Activated T-cell treated with anti-CD3 and anti-CD28 coated beads for 4 hours (primary cell): Measurements from ENCODE around the gene BFAR.
"Not testable (repeated sequence)": the region's sequence is repeated elsewhere in the genome, so short reads cannot be mapped to it uniquely, and the experiment has no call there.

Experiments used
- DNase-seq: peaks from one replicate; pipeline ENCODE4 v3.0.0-alpha.2; 2020

The BFAR gene

DNA sequence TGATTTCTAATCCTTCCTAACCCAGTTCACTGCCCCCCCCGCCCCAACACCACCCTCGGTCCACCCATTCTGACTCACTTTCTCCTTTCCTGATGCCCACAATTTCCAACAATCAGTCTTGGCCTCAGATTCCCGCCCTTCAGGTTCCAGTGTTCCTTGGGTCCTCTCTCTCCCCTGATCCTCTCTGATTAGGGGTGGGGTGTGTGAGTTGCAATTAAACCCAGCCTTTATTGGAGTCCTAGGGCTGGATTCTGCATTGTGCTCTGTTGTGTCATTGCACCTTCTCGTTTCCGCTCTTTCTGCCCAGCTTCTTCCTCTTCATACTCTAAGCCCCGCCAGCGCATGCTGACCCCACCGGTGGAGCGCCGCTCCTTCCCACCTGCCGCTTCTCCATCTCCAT is 69.9 kb downstream of the BFAR start:
- DNase-seq, result not testable (repeated sequence)

DNA sequence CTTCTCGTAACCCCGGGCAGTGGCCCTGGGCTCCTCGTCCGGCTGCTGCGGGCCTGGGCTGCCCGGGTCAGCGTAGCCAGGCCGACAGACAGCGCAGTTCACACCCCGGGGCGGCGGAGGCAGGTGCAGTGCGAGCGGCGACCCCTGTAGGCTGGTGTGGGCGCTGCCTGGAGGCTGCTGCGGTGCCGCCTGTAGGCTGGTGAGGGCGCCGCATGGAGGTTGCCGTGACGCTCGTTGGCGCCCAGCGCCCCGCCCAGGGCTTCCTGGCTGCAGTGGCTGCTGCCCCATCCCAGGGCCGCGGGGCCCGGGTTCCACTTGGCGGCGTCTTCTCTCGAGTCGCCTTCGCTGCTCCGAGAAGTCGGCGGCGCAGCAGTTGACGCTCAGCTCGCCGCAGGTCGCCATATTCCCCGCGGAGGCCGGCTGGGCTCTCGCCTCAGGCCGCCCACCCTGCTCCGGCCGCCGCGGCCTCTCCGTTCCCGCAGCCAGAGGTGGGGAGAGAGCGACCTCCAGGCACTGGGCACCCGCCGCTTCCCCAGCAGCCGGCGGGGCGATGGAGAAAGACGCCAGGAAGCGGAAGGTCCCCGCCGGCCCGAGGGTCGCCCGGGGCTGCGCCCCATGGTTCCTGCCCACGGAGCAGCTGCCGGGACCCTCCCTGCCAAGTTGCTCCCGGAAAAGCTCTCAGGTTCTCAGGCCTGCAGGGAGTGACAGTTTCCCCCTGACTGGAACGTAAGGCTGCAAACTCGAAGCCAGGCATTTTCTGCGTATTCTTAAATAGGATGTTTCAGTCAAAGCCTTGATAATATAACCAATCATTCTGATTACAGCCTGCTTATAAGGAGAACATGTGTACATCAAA is 70.6 kb downstream of the BFAR start, which contains the start of gene NPIPA3:
Gene NPIPA3 (plus strand): TSS at position 256 of the 856 bp plus-strand sequence. CDS start 5,533 bp downstream, outside the sequence.
- not testable (repeated sequence) for DNase-seq
